H1 (cell line): ENCODE measurements around the gene ITPKB. TPM values are rescaled to one million over a fixed set of nuclear protein-coding genes. Genes with fewer than 3 reads are reported as not detected.

ENCODE experiments used
- CTCF ChIA-PET: fragments of 300-600 bp; sonication (Branson Sonifier 250); formaldehyde crosslinking; loops from one replicate; lab custom pipeline; 2021; ENCODE audit not compliant: partially characterized antibody; lab: Charles Lee
- POLR2A ChIA-PET: fragments of 300-600 bp; sonication (Branson Sonifier 250); formaldehyde crosslinking; loops from one replicate; lab custom pipeline; 2021; ENCODE audit warnings: inconsistent platforms; ENCODE audit not compliant: partially characterized antibody; lab: Charles Lee
- DNase-seq, 2 experiments: peaks; one replicate each; pipeline versions ENCODE4 v3.0.0 to v3.0.0-alpha.2; 2010 to 2022; ENCODE audit warnings: low spot score in 2 of 2, low read depth in 1 of 2, mixed read lengths in 1 of 2
- FAIRE-seq: peaks from 2 replicates; lab custom pipeline; 2011; peaks lifted over from hg19 to GRCh38; lab: Jason Lieb, UNC
- H2AFZ ChIP-seq: 2 replicates; pipeline ENCODE4 v1.8.1; 2012; ENCODE audit warnings: low read length, inconsistent platforms
- H2AK5ac ChIP-seq: 2 replicates; pipeline ENCODE4 v1.6.1; 2013; ENCODE audit warnings: low read depth, low read length
- H2BK120ac ChIP-seq: replicated peaks from 2 replicates; pipeline ENCODE3; 2013; ENCODE audit warnings: low read depth, low read length, inconsistent platforms
- H2BK12ac ChIP-seq: 2 replicates; pipeline ENCODE4 v1.6.1; 2013; ENCODE audit warnings: low read depth, low read length
- H2BK15ac ChIP-seq: 2 replicates; pipeline ENCODE4 v1.6.1; 2013; ENCODE audit warnings: low read length
- H2BK20ac ChIP-seq: 2 replicates; pipeline ENCODE4 v1.6.1; 2013; ENCODE audit warnings: low read length
- H2BK5ac ChIP-seq: 2 replicates; pipeline ENCODE4 v1.6.1; 2013; ENCODE audit warnings: low read depth, low read length
- H3K14ac ChIP-seq: 2 replicates; pipeline ENCODE4 v1.6.1; 2013; ENCODE audit warnings: inconsistent platforms; ENCODE audit not compliant: insufficient read length
- H3K18ac ChIP-seq: 2 replicates; pipeline ENCODE4 v1.6.1; 2013; ENCODE audit warnings: low read length; ENCODE audit errors: extremely low read depth
- H3K23ac ChIP-seq: 2 replicates; pipeline ENCODE4 v1.6.1; 2013; ENCODE audit warnings: inconsistent platforms; ENCODE audit not compliant: insufficient read length
- H3K23me2 ChIP-seq: 2 replicates; pipeline ENCODE4 v1.6.1; 2013; ENCODE audit warnings: low read depth, low read length
- H3K27ac ChIP-seq: 2 replicates; pipeline ENCODE4 v1.6.1; 2011; ENCODE audit warnings: low read depth, low read length, inconsistent platforms
- H3K27me3 ChIP-seq, 4 experiments: replicated peaks in 1 of 4; 1 replicate in 1 of 4; 2 replicates in 3 of 4; pipeline versions ENCODE4 v1.6.1 to v1.8.1; 2011 to 2013; ENCODE audit warnings: low read length in 3 of 4, mild to moderate bottlenecking in 3 of 4, inconsistent platforms in 2 of 4, mixed read lengths in 2 of 4, moderate library complexity in 1 of 4; ENCODE audit not compliant: control insufficient read depth in 3 of 4, insufficient read depth in 3 of 4; ENCODE audit errors: extremely low read depth in 1 of 4
- H3K36me3 ChIP-seq, 4 experiments: 2 replicates each; pipeline versions ENCODE4 v1.6.1 to v1.8.1; 2011 to 2013; ENCODE audit warnings: mild to moderate bottlenecking in 4 of 4, low read length in 3 of 4, moderate library complexity in 2 of 4, control low read depth in 1 of 4, inconsistent platforms in 1 of 4; ENCODE audit not compliant: insufficient read depth in 4 of 4, control insufficient read depth in 2 of 4
- H3K4ac ChIP-seq: replicated peaks from 2 replicates; pipeline ENCODE3; 2013; ENCODE audit warnings: low read length, low read depth, mixed read lengths, inconsistent platforms; ENCODE audit not compliant: insufficient read length
- H3K4me1 ChIP-seq, 4 experiments: replicated peaks in 1 of 4; 1 replicate in 1 of 4; 2 replicates in 3 of 4; pipeline versions ENCODE4 v1.6.1 to v1.8.1; 2011 to 2013; ENCODE audit warnings: low read length in 3 of 4, inconsistent platforms in 2 of 4, mixed read lengths in 1 of 4; ENCODE audit not compliant: insufficient read depth in 4 of 4, control insufficient read depth in 3 of 4
- H3K4me2 ChIP-seq, 2 experiments: 2 replicates each; pipeline versions ENCODE4 v1.6.1 to v1.8.1; 2011 to 2013; ENCODE audit warnings: low read depth in 2 of 2, low read length in 2 of 2, control low read depth in 1 of 2, inconsistent platforms in 1 of 2, mild to moderate bottlenecking in 1 of 2; ENCODE audit not compliant: insufficient read depth in 1 of 2
- H3K4me3 ChIP-seq, 4 experiments: fragments of 200-600, 300-600 bp in 1 of 4; sonication (generic), shearing (Covaris generic), sonication (Bioruptor Twin) in 1 of 4; 2 replicates each; pipeline versions ENCODE4 v1.5.1 to v1.8.1; 2011 to 2016; ENCODE audit warnings: low read length in 4 of 4, low read depth in 3 of 4, control low read depth in 2 of 4, inconsistent platforms in 2 of 4, mild to moderate bottlenecking in 2 of 4, mixed read lengths in 1 of 4, moderate library complexity in 1 of 4; ENCODE audit not compliant: insufficient read depth in 2 of 4; ENCODE audit errors: extremely low read depth in 1 of 4
- H3K56ac ChIP-seq: replicated peaks from 2 replicates; pipeline ENCODE3; 2013; ENCODE audit warnings: low read depth, mild to moderate bottlenecking, mixed read lengths, low read length, inconsistent platforms; ENCODE audit not compliant: insufficient read length
- H3K79me1 ChIP-seq: 2 replicates; pipeline ENCODE4 v1.6.1; 2013; ENCODE audit warnings: low read depth, low read length, control low read depth
- H3K79me2 ChIP-seq, 2 experiments: 2 replicates each; pipeline versions ENCODE4 v1.6.1 to v1.8.1; 2012 to 2013; ENCODE audit warnings: low read length in 2 of 2, mild to moderate bottlenecking in 2 of 2, inconsistent platforms in 1 of 2; ENCODE audit not compliant: insufficient read depth in 2 of 2, control insufficient read depth in 1 of 2
- H3K9ac ChIP-seq, 4 experiments: replicated peaks in 1 of 4; 1 replicate in 1 of 4; 2 replicates in 3 of 4; pipeline versions ENCODE4 v1.6.1 to v1.8.1; 2011 to 2013; ENCODE audit warnings: low read depth in 3 of 4, low read length in 3 of 4, control low read depth in 2 of 4, mild to moderate bottlenecking in 2 of 4, moderate library complexity in 2 of 4, inconsistent platforms in 1 of 4; ENCODE audit errors: extremely low read depth in 1 of 4
- H3K9me3 ChIP-seq, 2 experiments: 2 replicates each; pipeline versions ENCODE4 v1.6.1 to v1.8.1; 2012 to 2013; ENCODE audit warnings: mild to moderate bottlenecking in 2 of 2, moderate library complexity in 2 of 2, control low read depth in 1 of 2, inconsistent platforms in 1 of 2, low read depth in 1 of 2, low read length in 1 of 2, mixed read lengths in 1 of 2; ENCODE audit not compliant: insufficient read depth in 2 of 2
- H4K20me1 ChIP-seq, 2 experiments: replicated peaks in 1 of 2; 2 replicates each; pipeline versions ENCODE3 to v1.8.1; 2011 to 2013; ENCODE audit warnings: inconsistent platforms in 2 of 2, low read length in 2 of 2, mild to moderate bottlenecking in 1 of 2; ENCODE audit not compliant: insufficient read depth in 2 of 2, control insufficient read depth in 1 of 2
- H4K5ac ChIP-seq: 2 replicates; pipeline ENCODE4 v1.6.1; 2013; ENCODE audit warnings: low read length, low read depth, mixed read lengths, inconsistent platforms; ENCODE audit not compliant: insufficient read length
- H4K8ac ChIP-seq: 2 replicates; pipeline ENCODE4 v1.8.0; 2013; ENCODE audit warnings: mild to moderate bottlenecking, moderate library complexity, low read length, inconsistent platforms; ENCODE audit not compliant: insufficient read depth; ENCODE audit errors: extremely low read depth
- H4K91ac ChIP-seq: replicated peaks from 2 replicates; pipeline ENCODE3; 2013; ENCODE audit warnings: low read length, mixed read lengths, inconsistent platforms; ENCODE audit not compliant: insufficient read length
- CBX5 ChIP-seq: fragments of 300-800, 300-1000 bp; sonication (generic); IDR thresholded peaks from 2 replicates; pipeline ENCODE4 v1.7.1; 2016; ENCODE audit warnings: antibody characterized with exemption, low read length, low read depth
- JUN ChIP-seq: IDR thresholded peaks from 2 replicates; pipeline ENCODE4 v1.6.1; 2011; ENCODE audit warnings: low read depth, mild to moderate bottlenecking, improper control_type of control experiment, low read length
- NANOG ChIP-seq: IDR thresholded peaks from 2 replicates; pipeline ENCODE4 v1.6.1; 2011; ENCODE audit warnings: low read length, low read depth, mild to moderate bottlenecking, inconsistent platforms; ENCODE audit not compliant: insufficient read depth, poor library complexity, severe bottlenecking
- RBBP5 ChIP-seq: IDR thresholded peaks from 2 replicates; pipeline ENCODE4 v1.7.1; 2012; ENCODE audit warnings: low read depth, mild to moderate bottlenecking, inconsistent platforms, low read length, moderate library complexity, borderline replicate concordance
- SIRT6 ChIP-seq: IDR thresholded peaks from one replicate; pipeline ENCODE4 v1.7.1; 2012; ENCODE audit warnings: low read length, inconsistent platforms
- SP2 ChIP-seq: IDR thresholded peaks from 2 replicates; pipeline ENCODE4 v1.6.1; 2012; ENCODE audit warnings: mild to moderate bottlenecking, low read length, inconsistent platforms
- WGBS, 2 experiments: shearing (Covaris generic) in 1 of 2; methylation state at CpG; one replicate each; pipeline versions ENCODE4 v1.1.6 to v1.1.7; 2013 to 2015; ENCODE audit warnings: low lambda C conversion rate in 2 of 2, mixed read lengths in 2 of 2, inconsistent platforms in 1 of 2, low coverage in 1 of 2, missing lambda C conversion rate in 1 of 2; ENCODE audit not compliant: insufficient replicate concordance in 2 of 2, insufficient coverage in 1 of 2, insufficient read length in 1 of 2; ENCODE audit errors: extremely low coverage in 1 of 2, missing lambda C conversion rate in 1 of 2; 5-methylcytosine and 5-hydroxymethylcytosine counted together
- polyA plus RNA-seq, 7 experiments: library from polyadenylated mRNA; depleted of rRNA in 3 of 7; stranded (reverse) in 5 of 7; unstranded in 2 of 7; fragments of >200 nt in 5 of 7; fragments of 200-250 nt in 2 of 7; gene quantifications; 1 replicate in 5 of 7; 2 replicates in 1 of 7; 4 replicates in 1 of 7; pipeline versions ENCODE4 v1.2.1 to v1.2.3, GENCODE V29; 2011 to 2013; ENCODE audit warnings: missing spikeins in 2 of 7, mixed read lengths in 2 of 7
- total RNA-seq: library from RNA; stranded (reverse); fragmentation: NEBNext Ultra II Directional; extraction: Animal tissue kit (Norgen Biotek cat#: 25700); gene quantifications from 2 replicates; pipeline ENCODE4 v1.2.1, GENCODE V29; 2021

Gene ITPKB
- total and polyA plus RNA-seq, 2 of the 8 experiments (the other 6 are each of a cell fraction or from before 2014, with no cell fraction given): 1.7 to 4.8 TPM

DNA sequence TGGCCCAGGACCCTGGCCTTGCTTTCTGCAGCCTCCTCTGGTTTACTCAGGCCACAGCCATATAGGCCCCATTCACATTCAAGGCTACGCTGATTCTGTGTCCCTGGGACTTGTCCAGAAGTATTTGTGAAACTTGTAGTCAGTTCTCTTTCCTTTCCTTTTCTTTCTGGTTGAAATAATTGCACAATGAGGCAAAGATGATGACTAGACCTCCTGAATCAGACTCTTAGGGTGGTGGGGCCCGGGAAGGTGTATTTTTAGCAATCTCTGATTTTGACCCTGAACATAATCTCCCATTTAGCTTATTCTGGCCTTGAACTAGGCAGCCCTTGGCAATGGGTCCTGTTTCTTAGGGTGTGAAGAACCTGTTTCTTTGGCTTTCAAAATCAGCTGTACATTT is 150.6 kb downstream of the ITPKB start:
- H3K23ac ChIP-seq: no peak overlapping the region
- TF ChIP-seq JUN (no peak), SIRT6 (no peak), SP2 (no peak), CBX5 (no peak), NANOG (no peak), RBBP5 (no peak)
- TF ChIP-seq, all 59 proteins: peak for 0
- Histone ChIP-seq H4K5ac (no peak overlapping the region), H3K56ac (no peak overlapping the region), H3K27ac (no peak overlapping the region), H3K18ac (no peak overlapping the region), H2BK20ac (no peak overlapping the region), H4K8ac (no peak overlapping the region), H2AK5ac (no peak overlapping the region), H3K79me2 (no peaks in the 10 kb centered on the region), H3K4me3 (no peak overlapping the region), H3K14ac (no peak overlapping the region), H3K4me2 (no peak overlapping the region), H3K36me3 (no peaks in the 10 kb centered on the region), H2AFZ (no peak overlapping the region), H3K23me2 (0 out of 2 replicates have a peak, but pooled peaks cover 2% of the 10 kb centered on the region), H3K79me1 (no peaks in the 10 kb centered on the region), H2BK15ac (no peak overlapping the region), H2BK120ac (no peak overlapping the region), H2BK5ac (no peak overlapping the region), H3K4ac (no peak overlapping the region), H3K4me1 (peaks cover 0 to 7% (median 0%) of the 10 kb centered on the region in 4 experiments; a peak in 3 of 7 replicates), H3K27me3 (no peaks in the 10 kb centered on the region), H4K91ac (no peak overlapping the region), H3K9ac (no peak overlapping the region), H3K9me3 (no peaks in the 10 kb centered on the region), H4K20me1 (no peaks in the 10 kb centered on the region), H2BK12ac (no peak overlapping the region)
- FAIRE-seq (no peak), DNase-seq (no peak)
- CTCF ChIA-PET: interaction anchor here (0.9 to 2.4 kb wide), 3 partner anchors 16 to 38 kb away, joined by 3 to 16 read pairs (median 6); no protein-coding TSS in a partner anchor
- WGBS, 2 experiments: 88% methylated on average over 2 of the region's 2 CpGs; no CpG with 5 or more reads in 1 of the 2 experiments
- POLR2A ChIA-PET: no interaction called here
